B cell (primary cell): ENCODE data around the gene MYMK. TPM values are rescaled to one million over a fixed set of nuclear protein-coding genes. Genes with fewer than 3 reads are reported as not detected.

Source experiments
- ATAC-seq: fragments of 200-7000 bp; cut with Tn5 transposase; one replicate; pipeline ENCODE4 v1.10.0; 2021; ENCODE audit warnings: low read depth, mild to moderate bottlenecking, moderate number of reproducible peaks, moderate library complexity
- CTCF ChIA-PET: fragments of 350-600 bp; sonication (Branson Sonifier 250); formaldehyde crosslinking; loops from one replicate; lab custom pipeline; 2021; ENCODE audit warnings: antibody characterized with exemption, inconsistent platforms; lab: Charles Lee
- POLR2A ChIA-PET: fragments of 350-600 bp; sonication (Branson Sonifier 250); formaldehyde crosslinking; loops from one replicate; lab custom pipeline; 2021; ENCODE audit warnings: antibody characterized with exemption; lab: Charles Lee
- DNase-seq: peaks from one replicate; pipeline ENCODE4 v3.0.0; 2013
- H2AFZ ChIP-seq: 2 replicates; pipeline ENCODE4 v1.6.1; 2012; ENCODE audit warnings: mild to moderate bottlenecking, low read depth, low read length; ENCODE audit not compliant: insufficient read depth, poor library complexity, severe bottlenecking
- H3K27ac ChIP-seq, 2 donors: 1 replicate in 1 of 2; 2 replicates in 1 of 2; pipeline ENCODE4 v1.5.1; 2012 to 2013; ENCODE audit warnings: low read length in 2 of 2, mild to moderate bottlenecking in 2 of 2, moderate library complexity in 1 of 2
- H3K27me3 ChIP-seq, 4 experiments: fragments of 200-600 bp in 1 of 4; sonication (generic) in 1 of 4; replicated peaks in 1 of 4; 1 replicate in 2 of 4; 2 replicates in 2 of 4; pipeline versions ENCODE4 v1.6.1 to v1.7.0; 2013 to 2016; ENCODE audit warnings: low read length in 3 of 4, mild to moderate bottlenecking in 2 of 4, mixed read lengths in 1 of 4, moderate library complexity in 1 of 4; ENCODE audit not compliant: insufficient read depth in 4 of 4, control insufficient read depth in 3 of 4; ENCODE audit errors: control extremely low read depth in 1 of 4
- H3K36me3 ChIP-seq, 2 experiments: replicated peaks in 1 of 2; 1 replicate in 1 of 2; 2 replicates in 1 of 2; pipeline versions ENCODE4 v1.6.1 to v1.7.1; 2013; ENCODE audit warnings: low read length in 1 of 2; ENCODE audit not compliant: insufficient read depth in 2 of 2, control insufficient read depth in 1 of 2; ENCODE audit errors: control extremely low read depth in 1 of 2, extremely low read depth in 1 of 2
- H3K4me1 ChIP-seq, 2 donors: fragments of 200-600 bp in 1 of 2; sonication (generic) in 1 of 2; 1 replicate in 1 of 2; 2 replicates in 1 of 2; pipeline versions ENCODE4 v1.5.1 to v1.6.1; 2013 to 2017; ENCODE audit warnings: low read length in 2 of 2; ENCODE audit not compliant: control insufficient read depth in 2 of 2, insufficient read depth in 2 of 2
- H3K4me2 ChIP-seq: replicated peaks from 2 replicates; pipeline ENCODE3; 2012; ENCODE audit warnings: mild to moderate bottlenecking, low read depth, low read length; ENCODE audit not compliant: poor library complexity, severe bottlenecking
- H3K4me3 ChIP-seq, 5 experiments: fragments of 200-600 bp in 1 of 5; sonication (generic) in 1 of 5; 1 replicate in 3 of 5; 2 replicates in 2 of 5; pipeline versions ENCODE4 v1.5.1 to v1.7.0; 2011 to 2016; ENCODE audit warnings: low read length in 4 of 5, mild to moderate bottlenecking in 4 of 5, low read depth in 2 of 5, control low read depth in 1 of 5, moderate library complexity in 1 of 5; ENCODE audit not compliant: insufficient read depth in 1 of 5; ENCODE audit errors: control extremely low read depth in 1 of 5, extremely low read depth in 1 of 5
- H3K79me2 ChIP-seq: fragments of 200-600 bp; sonication (generic); one replicate; pipeline ENCODE4 v1.6.0; 2016; ENCODE audit warnings: low read length; ENCODE audit not compliant: control insufficient read depth, insufficient read depth
- H3K9ac ChIP-seq: fragments of 200-600 bp; sonication (generic); 2 replicates; pipeline ENCODE4 v1.6.1; 2017; ENCODE audit warnings: mild to moderate bottlenecking, low read length, moderate library complexity
- H3K9me3 ChIP-seq, 3 donors: one replicate each; pipeline versions ENCODE4 v1.6.1 to v1.7.1; 2013; ENCODE audit warnings: low read length in 2 of 3; ENCODE audit not compliant: control insufficient read depth in 2 of 3, insufficient read depth in 1 of 3; ENCODE audit errors: control extremely low read depth in 1 of 3
- H4K20me1 ChIP-seq: 2 replicates; pipeline ENCODE4 v1.6.0; 2012; ENCODE audit warnings: mild to moderate bottlenecking, low read length; ENCODE audit not compliant: insufficient read depth, control insufficient read depth, poor library complexity, severe bottlenecking
- H3K27ac Mint-ChIP-seq: one replicate; pipeline ENCODE4 v1.8.0; 2021; ENCODE audit warnings: mixed read lengths
- H3K27me3 Mint-ChIP-seq: one replicate; pipeline ENCODE4 v1.8.0; 2021; ENCODE audit warnings: mixed read lengths
- H3K4me1 Mint-ChIP-seq: one replicate; pipeline ENCODE4 v1.8.0; 2021; ENCODE audit warnings: mixed read lengths
- H3K4me3 Mint-ChIP-seq: one replicate; pipeline ENCODE4 v1.8.0; 2021; ENCODE audit warnings: mixed read lengths
- H3K9me3 Mint-ChIP-seq: one replicate; pipeline ENCODE4 v1.8.0; 2022; ENCODE audit warnings: mixed read lengths; ENCODE audit not compliant: insufficient read depth
- EZH2 ChIP-seq: IDR thresholded peaks from 2 replicates; pipeline ENCODE4 v1.6.1; 2012; ENCODE audit warnings: borderline replicate concordance, low read depth, mild to moderate bottlenecking, moderate library complexity, low read length; ENCODE audit not compliant: insufficient read depth, poor library complexity, severe bottlenecking
- WGBS: methylation state at CpG from one replicate; pipeline ENCODE4 v1.1.5; 2013; ENCODE audit warnings: missing lambda C conversion rate; ENCODE audit not compliant: insufficient coverage; 5-methylcytosine and 5-hydroxymethylcytosine counted together
- intact Hi-C: fragments of 100-400 bp; cut with micrococcal nuclease; formaldehyde crosslinking; loops from one replicate; pipeline ENCODE4 v1.10.0; 2022
- polyA plus RNA-seq: library from polyadenylated mRNA; depleted of rRNA; stranded (reverse); fragments of >200 nt; gene quantifications from 2 replicates; pipeline ENCODE4 v1.2.3, GENCODE V29; 2012
- total RNA-seq, 2 donors: library from RNA; stranded (reverse); fragments of 120-200 nt in 1 of 2; gene quantifications; 1 replicate in 1 of 2; 2 replicates in 1 of 2; pipeline versions ENCODE4 v1.2.3 to v1.2.4, GENCODE V29; 2013 to 2022
- TF ChIP-seq, protein P1 (sequence below): fragments of 200-600 bp; IDR thresholded peaks from one replicate; pipeline ENCODE4 v1.8.0; 2022; ENCODE audit warnings: antibody characterized with exemption, mild to moderate bottlenecking

Gene MYMK
- total and polyA plus RNA-seq, 2 donors (not counting 1 experiment from before 2014, with no cell fraction given), result not detected

DNA sequence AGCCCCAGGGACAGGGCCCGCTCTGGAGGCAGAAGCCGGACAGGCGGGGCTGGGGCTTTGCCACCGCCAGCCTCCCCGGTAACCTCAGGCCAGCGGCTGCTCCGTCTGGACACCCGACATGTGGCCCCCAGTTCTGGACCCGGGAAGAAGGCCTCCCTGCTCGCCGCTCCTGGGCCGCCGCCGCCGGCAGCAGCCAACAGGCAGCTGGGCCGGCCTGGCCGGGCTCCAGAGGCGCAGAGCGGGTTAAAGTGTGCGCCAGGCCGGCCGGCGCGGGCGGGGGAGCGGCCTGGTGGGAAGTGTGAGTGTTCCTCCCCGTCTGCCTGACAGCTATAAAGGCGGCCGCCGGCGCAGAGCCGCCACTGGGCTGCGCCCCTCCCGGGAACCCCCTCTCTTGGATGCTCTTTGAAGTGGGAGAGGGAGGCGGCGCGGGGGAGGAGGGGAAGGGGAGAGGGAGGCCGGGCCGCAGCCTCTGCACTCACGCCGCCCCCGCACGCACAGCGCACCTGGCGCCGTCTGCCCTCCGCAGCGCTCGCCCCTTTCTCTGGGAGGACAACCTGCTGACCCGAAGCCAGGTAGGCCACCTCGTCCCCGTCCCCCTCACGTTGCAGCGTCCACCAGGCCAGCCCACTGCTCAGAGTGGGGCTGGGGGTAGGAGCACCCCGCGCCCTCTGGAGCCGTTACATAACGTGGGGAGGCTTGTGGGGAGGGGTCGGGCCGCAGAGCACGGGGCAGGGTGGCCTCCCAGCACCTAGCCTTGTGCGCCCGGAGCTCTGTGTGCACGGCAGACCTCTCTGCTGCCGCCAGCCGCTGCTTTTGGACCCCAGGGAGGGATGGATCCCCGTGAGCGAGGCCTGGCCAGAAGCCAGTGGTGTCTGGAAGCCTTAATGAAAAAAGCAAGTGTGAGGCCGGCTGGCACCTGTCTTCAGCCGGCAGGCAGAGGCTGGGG lies 9.9 kb upstream of the MYMK start, which contains the start of gene ADAMTSL2:
TSS of gene ADAMTSL2 (plus strand) at position 359 of the 946 bp plus-strand sequence. CDS start 2,009 bp downstream, outside the sequence.
- H3K27ac Mint-ChIP-seq, result peak within 1 kb of the TSS; percentile 15
- peaks cover 34% of the 10 kb centered on the region for H3K27me3 Mint-ChIP-seq
- Histone ChIP-seq H3K9ac (no peak within 1 kb of the TSS), H3K36me3 (no peaks in the 10 kb centered on the region), H3K4me1 (peaks cover 7 to 18% of the 10 kb centered on the region in 2 donors), H3K4me3 (no peak within 1 kb of the TSS), H3K27me3 (peaks cover 0 to 62% (median 13%) of the 10 kb centered on the region in 4 experiments), H2AFZ (no peak within 1 kb of the TSS), H3K9me3 (peaks cover 0 to 3% (median 0%) of the 10 kb centered on the region in 3 donors), H3K4me2 (peak within 1 kb of the TSS; percentile 43), H4K20me1 (no peaks in the 10 kb centered on the region), H3K79me2 (no peaks in the 10 kb centered on the region), H3K27ac (no peak within 1 kb of the TSS)
- no peaks in the 10 kb centered on the region for H3K9me3 Mint-ChIP-seq
- 7% methylated on average over 58 of the region's 70 CpGs for WGBS
- CTCF ChIA-PET, result no interaction called here
- POLR2A ChIA-PET, result no interaction called here
- no peak for TF ChIP-seq EZH2
- TF ChIP-seq, protein P1, sequence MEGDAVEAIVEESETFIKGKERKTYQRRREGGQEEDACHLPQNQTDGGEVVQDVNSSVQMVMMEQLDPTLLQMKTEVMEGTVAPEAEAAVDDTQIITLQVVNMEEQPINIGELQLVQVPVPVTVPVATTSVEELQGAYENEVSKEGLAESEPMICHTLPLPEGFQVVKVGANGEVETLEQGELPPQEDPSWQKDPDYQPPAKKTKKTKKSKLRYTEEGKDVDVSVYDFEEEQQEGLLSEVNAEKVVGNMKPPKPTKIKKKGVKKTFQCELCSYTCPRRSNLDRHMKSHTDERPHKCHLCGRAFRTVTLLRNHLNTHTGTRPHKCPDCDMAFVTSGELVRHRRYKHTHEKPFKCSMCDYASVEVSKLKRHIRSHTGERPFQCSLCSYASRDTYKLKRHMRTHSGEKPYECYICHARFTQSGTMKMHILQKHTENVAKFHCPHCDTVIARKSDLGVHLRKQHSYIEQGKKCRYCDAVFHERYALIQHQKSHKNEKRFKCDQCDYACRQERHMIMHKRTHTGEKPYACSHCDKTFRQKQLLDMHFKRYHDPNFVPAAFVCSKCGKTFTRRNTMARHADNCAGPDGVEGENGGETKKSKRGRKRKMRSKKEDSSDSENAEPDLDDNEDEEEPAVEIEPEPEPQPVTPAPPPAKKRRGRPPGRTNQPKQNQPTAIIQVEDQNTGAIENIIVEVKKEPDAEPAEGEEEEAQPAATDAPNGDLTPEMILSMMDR, result no peak
- ATAC-seq, result no peak
- H3K4me1 Mint-ChIP-seq, result peaks cover 17% of the 10 kb centered on the region
- intact Hi-C loops, result loop anchor here (5.0 kb wide), 3 partner anchors 193 to 563 kb away; partner anchors contain the start of gene VAV2
- no peak for DNase-seq
- peak within 1 kb of the TSS; percentile 29 for H3K4me3 Mint-ChIP-seq
